GM19193 (cell line): ENCODE measurements around the gene SND1.

Source experiments
- POLR2A ChIP-seq: IDR thresholded peaks from 4 replicates; pipeline ENCODE4 v1.6.1; 2011; ENCODE audit not compliant: insufficient read depth, insufficient read length; ENCODE audit errors: extremely low read depth

SND1 gene

DNA sequence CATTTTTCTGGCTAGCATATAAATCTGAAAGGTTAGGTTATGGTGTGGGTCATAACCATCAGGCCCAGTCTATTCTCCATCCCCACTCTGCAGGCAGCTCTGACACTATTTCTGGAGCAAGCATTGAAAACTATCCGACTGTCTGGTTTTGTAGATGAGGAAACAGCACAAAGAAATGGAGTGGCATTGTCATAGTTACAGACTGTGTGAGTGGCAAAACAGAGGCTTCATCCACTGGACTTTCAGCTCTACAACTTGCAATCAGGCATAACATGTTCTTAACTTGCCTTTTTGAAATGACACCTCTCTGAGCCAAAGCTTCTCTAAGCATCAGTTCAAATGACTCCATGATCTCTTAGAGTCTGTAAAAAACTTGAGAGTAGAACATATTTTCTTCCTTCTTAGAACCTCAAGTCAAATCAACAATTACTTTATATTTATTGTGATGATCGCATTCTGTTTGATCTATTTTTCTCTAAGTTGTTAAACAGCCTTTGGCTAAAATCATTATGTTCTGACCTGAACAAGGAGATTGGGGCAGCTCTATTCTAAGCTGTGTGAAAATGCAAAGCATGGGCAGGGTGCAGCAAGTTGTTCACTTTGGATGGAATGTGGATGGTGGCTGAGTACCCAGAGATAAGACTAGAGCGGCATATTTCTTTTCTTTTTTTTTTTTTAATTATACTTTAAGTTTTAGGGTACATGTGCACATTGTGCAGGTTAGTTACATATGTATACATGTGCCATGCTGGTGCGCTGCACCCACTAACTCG lies 310.8 kb downstream of the SND1 start:
- TF ChIP-seq POLR2A: no peak

GRCh38 chr7:127967281-127967680 lies 315.3 kb downstream of the SND1 start:
- no peak for TF ChIP-seq POLR2A

GRCh38 chr7:127968547-127968946 lies 316.6 kb downstream of the SND1 start:
- no peak for TF ChIP-seq POLR2A

- TF ChIP-seq POLR2A: no peak
Observed at GRCh38 chr7:127973832-127974231, 321.8 kb downstream of the SND1 start.

DNA sequence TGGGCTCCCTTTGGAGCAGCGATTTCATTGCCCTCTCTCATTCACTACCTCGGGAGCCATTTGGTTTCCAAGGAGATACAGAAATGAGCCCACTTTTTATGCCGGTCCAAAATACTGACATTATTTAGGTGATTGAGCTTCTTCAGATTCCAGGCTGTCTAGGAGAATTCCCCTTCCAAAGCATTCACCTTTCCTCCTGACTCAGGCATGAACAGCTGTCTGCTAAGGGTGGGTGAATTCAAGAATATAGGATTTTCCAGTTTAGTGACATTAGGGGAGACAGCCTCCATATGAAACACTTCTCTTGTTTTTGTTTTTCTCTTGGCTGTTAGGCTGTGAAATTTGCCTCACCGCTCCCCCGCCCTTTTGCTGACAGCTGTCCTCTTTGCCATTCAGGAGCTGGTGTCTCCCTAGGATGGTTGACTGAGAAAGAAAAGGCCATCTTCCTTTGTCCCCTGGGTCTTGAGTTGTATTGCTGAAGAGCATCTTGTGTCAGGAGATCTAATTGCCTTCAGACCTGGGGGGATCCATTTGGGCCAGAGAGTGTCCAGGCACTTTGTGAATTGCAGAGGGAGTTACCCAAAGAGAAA lies 322.5 kb downstream of the SND1 start:
- no peak for TF ChIP-seq POLR2A

GRCh38 chr7:127976056-127976737 lies 324.2 kb downstream of the SND1 start:
- no peak for TF ChIP-seq POLR2A

DNA sequence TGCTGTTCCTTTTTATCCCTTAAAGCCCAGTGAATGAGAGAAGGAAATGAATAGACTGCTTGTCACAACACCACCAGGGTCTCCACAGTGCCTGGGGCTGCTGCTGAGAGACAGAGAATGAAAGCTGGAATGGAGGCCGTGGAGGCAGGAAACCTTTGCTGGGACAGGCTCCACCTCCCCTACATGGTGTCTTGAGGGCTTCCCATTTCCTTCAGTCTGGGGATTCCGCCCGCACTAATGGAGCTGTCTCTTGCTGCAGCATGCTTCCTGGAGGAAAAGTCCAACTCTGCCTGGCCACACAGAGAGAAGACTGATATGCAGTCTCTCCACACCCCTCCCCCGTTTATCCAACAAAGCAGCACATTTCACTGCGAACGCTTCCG lies 324.7 kb downstream of the SND1 start:
- TF ChIP-seq POLR2A: no peak

DNA sequence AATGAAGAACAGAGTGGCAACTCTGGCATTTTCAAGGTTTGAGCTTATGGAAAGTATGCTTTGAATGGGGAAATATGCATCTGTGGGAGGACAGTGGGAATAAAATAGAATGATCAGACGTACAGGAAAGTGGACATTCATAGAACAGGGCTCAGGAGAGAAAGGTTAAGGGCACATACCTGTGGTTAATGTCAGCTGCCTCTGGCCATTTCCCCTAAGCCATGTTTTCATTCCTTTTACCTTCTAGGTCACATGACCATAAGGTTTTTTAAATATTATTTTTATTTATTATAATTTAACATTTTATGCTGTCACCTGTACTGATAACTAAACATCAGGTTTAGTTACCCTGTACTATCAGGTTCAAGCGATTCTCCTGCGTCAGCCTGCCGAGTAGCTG lies 326.4 kb downstream of the SND1 start:
- TF ChIP-seq POLR2A: no peak

- TF ChIP-seq POLR2A: no peak
Observed at GRCh38 chr7:127979113-127979727, 327.2 kb downstream of the SND1 start.

- no peak for TF ChIP-seq POLR2A
Observed at GRCh38 chr7:127979728-127980126, 327.7 kb downstream of the SND1 start.

DNA sequence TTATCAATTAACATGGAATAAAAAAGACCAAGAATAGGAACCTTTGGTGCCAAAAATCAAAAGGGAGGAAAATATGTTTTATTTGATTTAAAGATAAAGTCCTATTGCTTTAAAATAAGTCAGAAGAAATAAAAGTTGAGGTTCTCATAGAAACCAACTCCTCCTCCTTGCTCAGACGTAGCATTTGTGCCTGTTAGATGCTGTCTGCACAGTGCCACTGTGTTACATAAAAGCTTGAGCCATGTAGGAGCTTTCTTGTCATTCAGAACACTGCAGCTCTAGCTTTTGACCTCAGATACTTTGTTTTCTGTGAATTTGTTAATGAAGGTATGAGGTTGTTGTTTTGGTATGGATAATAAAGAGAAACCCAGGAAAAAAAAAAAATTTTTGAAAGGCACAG lies 328.9 kb downstream of the SND1 start:
- TF ChIP-seq POLR2A: no peak

- TF ChIP-seq POLR2A: no peak
Observed at GRCh38 chr7:127981965-127982364, 330.0 kb downstream of the SND1 start.

DNA sequence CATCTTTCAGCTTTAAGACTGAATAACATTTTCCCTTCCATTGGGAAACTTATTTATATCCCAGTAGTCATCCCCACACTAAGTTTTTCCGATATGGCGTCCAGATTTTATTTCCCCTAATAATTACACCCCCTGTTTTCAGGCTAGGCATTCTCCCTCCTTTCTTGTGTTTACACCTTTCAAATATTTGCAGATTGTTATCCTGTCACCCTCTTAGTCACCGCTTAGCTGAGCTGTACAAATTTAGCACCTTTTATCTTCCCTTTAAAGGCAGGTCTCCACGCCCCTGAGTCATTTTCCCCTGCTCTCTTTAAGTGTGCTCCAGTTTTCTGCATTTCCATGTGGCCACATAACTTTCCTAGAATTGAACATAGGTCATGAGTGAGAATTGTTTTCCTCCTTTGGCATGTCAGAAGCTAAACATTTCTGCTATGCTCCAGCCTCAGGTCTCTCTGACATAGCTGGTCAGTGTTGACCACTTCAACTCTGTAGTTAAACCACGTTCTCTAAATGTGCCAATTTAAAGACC lies 331.9 kb downstream of the SND1 start:
- TF ChIP-seq POLR2A: no peak

DNA sequence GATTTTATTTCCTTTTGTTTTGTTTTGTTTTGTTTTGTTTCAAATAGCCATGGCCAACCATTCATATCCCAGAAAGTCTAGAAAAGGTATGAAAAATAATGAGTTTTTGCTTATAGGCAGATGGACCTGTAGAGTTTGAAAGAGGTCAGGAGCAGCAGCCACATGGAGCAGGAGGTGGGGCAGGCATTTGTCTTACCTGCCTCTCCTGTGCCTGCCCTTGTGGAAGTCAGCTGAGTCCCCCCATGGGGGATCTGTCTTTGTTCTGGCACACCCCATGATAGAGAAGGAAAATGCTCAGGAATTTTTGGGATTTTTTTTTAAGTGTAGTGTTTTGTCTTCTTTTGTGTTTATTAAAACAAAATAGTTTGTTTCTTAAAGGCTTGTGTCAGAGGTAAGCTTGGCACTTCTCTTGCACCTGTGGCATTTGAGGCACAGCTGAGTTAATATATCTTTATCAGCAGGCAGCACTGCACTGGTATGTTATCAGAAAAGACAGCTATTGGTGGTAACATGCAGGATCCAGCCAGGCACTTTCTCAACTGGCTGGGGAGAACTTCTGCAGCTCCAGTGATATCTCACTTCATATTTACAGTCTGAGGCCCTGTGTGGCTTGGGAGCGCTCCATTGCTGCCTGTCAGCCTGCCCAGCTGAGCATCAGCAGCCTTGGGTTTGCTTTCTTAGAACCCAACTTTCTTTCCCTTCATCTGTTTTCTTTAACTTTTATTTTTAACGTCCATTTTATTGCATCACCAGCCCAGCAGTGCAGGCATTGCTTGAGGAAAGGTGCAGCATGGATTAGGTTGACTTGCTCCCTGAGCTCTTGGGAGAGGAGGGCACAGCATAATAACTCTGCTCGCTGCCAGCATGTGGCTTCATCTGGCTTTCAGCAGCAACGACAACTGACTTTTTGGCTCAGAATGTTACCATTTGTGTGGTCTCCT lies 334.9 kb downstream of the SND1 start:
- TF ChIP-seq POLR2A: no peak
